IMR-90 (cell line): ENCODE results near the gene NARF.

ENCODE experiments used
- BHLHE40 ChIP-seq: fragments of 150-350 bp; IDR thresholded peaks from 2 replicates; pipeline ENCODE4 v1.6.1; 2016; ENCODE audit warnings: mild to moderate bottlenecking, low read depth, low read length
- CEBPB ChIP-seq: IDR thresholded peaks from 2 replicates; pipeline ENCODE4 v1.6.1; 2012; ENCODE audit warnings: low read depth, low read length, improper control_type of control experiment
- MAZ ChIP-seq: IDR thresholded peaks from 2 replicates; pipeline ENCODE4 v1.6.1; 2012; ENCODE audit warnings: low read depth, mild to moderate bottlenecking, low read length, improper control_type of control experiment, moderate library complexity, borderline replicate concordance
- POLR2A ChIP-seq: IDR thresholded peaks from 2 replicates; pipeline ENCODE4 v1.6.1; 2012; ENCODE audit warnings: mild to moderate bottlenecking, low read depth, low read length
- RAD21 ChIP-seq: IDR thresholded peaks from 2 replicates; pipeline ENCODE4 v1.6.1; 2012; ENCODE audit warnings: low read length, improper control_type of control experiment
- RCOR1 ChIP-seq: IDR thresholded peaks from 2 replicates; pipeline ENCODE4 v1.6.1; 2012; ENCODE audit warnings: mild to moderate bottlenecking, low read length, improper control_type of control experiment; ENCODE audit not compliant: insufficient replicate concordance
- RFX5 ChIP-seq: IDR thresholded peaks from 2 replicates; pipeline ENCODE4 v1.8.0; 2012; ENCODE audit warnings: low read depth, mild to moderate bottlenecking, low read length, moderate library complexity
- TF ChIP-seq, protein P1 (sequence below): conservative IDR thresholded peaks from 2 replicates; pipeline ENCODE4 v1.5.1; 2012; ENCODE audit warnings: mild to moderate bottlenecking, low read depth, low read length, improper control_type of control experiment
- TF ChIP-seq, protein P2 (sequence below): fragments of 150-350 bp; IDR thresholded peaks from 2 replicates; pipeline ENCODE4 v1.6.1; 2017; ENCODE audit warnings: mild to moderate bottlenecking, antibody characterized with exemption, low read length, low read depth
- TF ChIP-seq, protein P3 (sequence below): fragments of 150-350 bp; IDR thresholded peaks from 2 replicates; pipeline ENCODE4 v1.6.1; 2016; ENCODE audit warnings: low read depth, mild to moderate bottlenecking, low read length, moderate library complexity, borderline replicate concordance

DNA sequence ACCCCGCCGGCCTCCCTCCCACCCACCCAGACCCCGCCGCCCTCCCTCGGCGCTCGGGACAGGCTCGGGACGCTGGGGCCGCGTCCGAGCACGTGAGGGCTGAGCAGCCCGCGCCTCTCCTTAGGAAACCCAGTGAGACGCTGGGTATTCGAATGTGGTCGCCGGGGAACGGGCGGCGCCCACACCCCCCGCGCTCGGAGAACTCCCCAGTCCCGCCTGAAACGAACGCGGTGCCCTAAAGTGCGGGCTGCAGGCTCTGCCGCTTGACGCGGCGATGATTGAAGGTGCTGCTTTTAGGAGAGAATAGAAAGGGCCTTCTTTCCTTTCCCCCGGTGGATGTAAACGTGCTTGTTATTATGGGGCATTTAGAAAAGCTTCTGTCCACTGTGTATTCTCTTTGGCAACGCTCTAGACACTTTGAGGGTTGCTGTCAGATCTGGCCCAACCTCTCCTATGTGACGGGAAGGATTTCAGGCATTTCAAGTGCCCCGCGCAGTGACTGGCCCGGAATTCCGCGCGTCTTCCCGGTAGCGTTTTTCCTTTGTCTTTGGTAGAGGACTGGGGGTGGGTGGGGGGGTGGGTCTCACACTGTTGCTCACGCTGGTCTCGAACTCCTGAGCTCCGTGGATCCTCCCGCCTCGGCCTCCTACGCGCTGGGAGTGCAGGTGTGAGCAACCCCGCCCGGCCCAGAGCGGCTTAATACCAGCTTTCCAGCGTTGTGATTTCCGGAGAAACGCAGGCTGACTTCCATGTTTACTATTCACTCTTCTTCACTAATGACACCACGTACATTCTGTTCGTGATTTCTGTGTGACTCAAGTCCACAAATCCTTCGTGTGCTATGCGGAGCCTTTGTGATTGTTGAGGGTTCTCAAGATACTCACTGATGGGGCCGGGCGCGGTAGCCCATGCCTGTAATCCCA lies 39.2 kb downstream of the NARF start:
- TF ChIP-seq, protein P1, sequence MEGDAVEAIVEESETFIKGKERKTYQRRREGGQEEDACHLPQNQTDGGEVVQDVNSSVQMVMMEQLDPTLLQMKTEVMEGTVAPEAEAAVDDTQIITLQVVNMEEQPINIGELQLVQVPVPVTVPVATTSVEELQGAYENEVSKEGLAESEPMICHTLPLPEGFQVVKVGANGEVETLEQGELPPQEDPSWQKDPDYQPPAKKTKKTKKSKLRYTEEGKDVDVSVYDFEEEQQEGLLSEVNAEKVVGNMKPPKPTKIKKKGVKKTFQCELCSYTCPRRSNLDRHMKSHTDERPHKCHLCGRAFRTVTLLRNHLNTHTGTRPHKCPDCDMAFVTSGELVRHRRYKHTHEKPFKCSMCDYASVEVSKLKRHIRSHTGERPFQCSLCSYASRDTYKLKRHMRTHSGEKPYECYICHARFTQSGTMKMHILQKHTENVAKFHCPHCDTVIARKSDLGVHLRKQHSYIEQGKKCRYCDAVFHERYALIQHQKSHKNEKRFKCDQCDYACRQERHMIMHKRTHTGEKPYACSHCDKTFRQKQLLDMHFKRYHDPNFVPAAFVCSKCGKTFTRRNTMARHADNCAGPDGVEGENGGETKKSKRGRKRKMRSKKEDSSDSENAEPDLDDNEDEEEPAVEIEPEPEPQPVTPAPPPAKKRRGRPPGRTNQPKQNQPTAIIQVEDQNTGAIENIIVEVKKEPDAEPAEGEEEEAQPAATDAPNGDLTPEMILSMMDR, result no peak
- TF ChIP-seq RCOR1, result no peak
- TF ChIP-seq RAD21, result no peak
- no peak for TF ChIP-seq CEBPB
- no peak for TF ChIP-seq MAZ
- TF ChIP-seq POLR2A, result no peak
- TF ChIP-seq, protein P2, sequence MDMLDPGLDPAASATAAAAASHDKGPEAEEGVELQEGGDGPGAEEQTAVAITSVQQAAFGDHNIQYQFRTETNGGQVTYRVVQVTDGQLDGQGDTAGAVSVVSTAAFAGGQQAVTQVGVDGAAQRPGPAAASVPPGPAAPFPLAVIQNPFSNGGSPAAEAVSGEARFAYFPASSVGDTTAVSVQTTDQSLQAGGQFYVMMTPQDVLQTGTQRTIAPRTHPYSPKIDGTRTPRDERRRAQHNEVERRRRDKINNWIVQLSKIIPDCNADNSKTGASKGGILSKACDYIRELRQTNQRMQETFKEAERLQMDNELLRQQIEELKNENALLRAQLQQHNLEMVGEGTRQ, result no peak; the same call in 1 of the 2 replicates
- TF ChIP-seq BHLHE40, result no peak
- TF ChIP-seq, protein P3, sequence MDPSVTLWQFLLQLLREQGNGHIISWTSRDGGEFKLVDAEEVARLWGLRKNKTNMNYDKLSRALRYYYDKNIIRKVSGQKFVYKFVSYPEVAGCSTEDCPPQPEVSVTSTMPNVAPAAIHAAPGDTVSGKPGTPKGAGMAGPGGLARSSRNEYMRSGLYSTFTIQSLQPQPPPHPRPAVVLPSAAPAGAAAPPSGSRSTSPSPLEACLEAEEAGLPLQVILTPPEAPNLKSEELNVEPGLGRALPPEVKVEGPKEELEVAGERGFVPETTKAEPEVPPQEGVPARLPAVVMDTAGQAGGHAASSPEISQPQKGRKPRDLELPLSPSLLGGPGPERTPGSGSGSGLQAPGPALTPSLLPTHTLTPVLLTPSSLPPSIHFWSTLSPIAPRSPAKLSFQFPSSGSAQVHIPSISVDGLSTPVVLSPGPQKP, result no peak
- TF ChIP-seq RFX5, result no peak
